ENCODE results near the gene CSF3. TPM values are rescaled to one million over a fixed set of nuclear protein-coding genes. Genes with fewer than 3 reads are reported as not detected.

Gene CSF3
- total and polyA plus RNA-seq, 4 donors: not detected

DNA sequence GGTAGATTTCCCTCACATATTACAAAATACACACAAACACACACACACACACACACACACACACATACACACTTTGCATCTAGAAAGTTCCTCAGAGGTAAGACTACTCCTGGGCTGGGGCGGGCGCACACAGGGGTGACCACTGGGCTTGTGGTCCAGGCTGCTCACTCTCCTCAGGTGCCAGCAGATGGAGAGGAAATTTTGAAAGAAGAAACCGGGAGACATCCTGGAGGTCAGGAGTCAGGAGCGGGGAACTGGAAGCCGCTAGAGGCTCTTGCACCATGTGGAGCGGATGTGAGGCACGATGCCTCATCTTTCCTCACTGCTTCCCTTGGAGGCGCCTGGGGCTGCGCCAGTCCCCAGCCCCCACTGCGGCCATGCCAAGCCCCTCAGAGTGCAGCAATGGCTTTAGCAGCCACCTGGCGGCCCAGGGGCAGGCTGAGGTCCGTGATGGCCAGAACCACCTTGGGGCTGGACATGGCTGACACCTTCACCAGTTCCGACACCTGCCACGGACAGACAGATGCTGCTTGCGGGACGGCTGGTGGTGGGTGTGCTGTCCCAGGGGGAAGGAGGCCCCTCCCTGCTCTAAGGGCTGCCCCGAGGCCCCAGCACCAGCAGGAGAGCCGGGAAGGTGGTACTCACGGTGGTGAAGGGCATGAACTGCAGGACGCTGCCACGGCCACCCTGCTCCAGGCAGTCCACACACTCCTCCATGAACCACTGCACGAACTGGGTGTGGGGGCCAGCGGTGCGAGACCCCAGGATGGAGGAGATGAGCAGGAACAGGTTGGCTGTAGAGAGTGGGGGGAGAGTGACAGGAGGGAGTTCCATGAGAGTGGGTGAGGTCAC is 4.1 kb downstream of the CSF3 start:
- H3K9ac ChIP-seq (ENCODE audit: low read depth in 1 of 2, low read length in 2 of 2): no peak overlapping the region
- DNase-seq (ENCODE audit: low spot score): no peak
- no peak for TF ChIP-seq EGR1 (IDR thresholded peaks at IDR 0.05; ENCODE audit: low read depth in 2 of 2)
- TF ChIP-seq HNF4G (IDR thresholded peaks at IDR 0.05): no peak
- TF ChIP-seq SP1 (IDR thresholded peaks at IDR 0.05): no peak
- no peak for TF ChIP-seq JUND (IDR thresholded peaks at IDR 0.05)
- TF ChIP-seq GABPA (IDR thresholded peaks at IDR 0.05 in 1 of 2, conservative IDR thresholded peaks at IDR 0.05 in 1 of 2): no peak
- TF ChIP-seq TAF1 (conservative IDR thresholded peaks at IDR 0.05): no peak
- TF ChIP-seq, protein P1, sequence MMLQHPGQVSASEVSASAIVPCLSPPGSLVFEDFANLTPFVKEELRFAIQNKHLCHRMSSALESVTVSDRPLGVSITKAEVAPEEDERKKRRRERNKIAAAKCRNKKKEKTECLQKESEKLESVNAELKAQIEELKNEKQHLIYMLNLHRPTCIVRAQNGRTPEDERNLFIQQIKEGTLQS (IDR thresholded peaks at IDR 0.05): no peak
- no peak for TF ChIP-seq REST (IDR thresholded peaks at IDR 0.05)
- no peak for TF ChIP-seq FOXA1 (IDR thresholded peaks at IDR 0.05)
- H3K27me3 ChIP-seq (ENCODE audit: control insufficient read depth in 4 of 4, insufficient read depth in 4 of 4, low read length in 3 of 4): no peaks in the 10 kb centered on the region
- peaks cover 0 to 23% (median 11%) of the 10 kb centered on the region in 4 donors for H3K36me3 ChIP-seq (ENCODE audit: control insufficient read depth in 4 of 4, insufficient read depth in 3 of 4, low read depth in 1 of 4, low read length in 3 of 4)
- peaks cover 0 to 13% (median under 1%) of the 10 kb centered on the region in 4 donors for H3K4me1 ChIP-seq (ENCODE audit: control insufficient read depth in 4 of 4, insufficient read depth in 4 of 4, low read length in 3 of 4)
- H3K9me3 ChIP-seq (ENCODE audit: control insufficient read depth in 4 of 4, low read length in 3 of 4): no peaks in the 10 kb centered on the region
- WGBS: 89% methylated on average over 24 of the region's 24 CpGs
- no peak overlapping the region for H3K4me3 ChIP-seq (ENCODE audit: low read depth in 1 of 3, low read length in 3 of 3)
- H3K27ac ChIP-seq (ENCODE audit: low read depth in 1 of 2, low read length in 2 of 2): no peak overlapping the region

DNA sequence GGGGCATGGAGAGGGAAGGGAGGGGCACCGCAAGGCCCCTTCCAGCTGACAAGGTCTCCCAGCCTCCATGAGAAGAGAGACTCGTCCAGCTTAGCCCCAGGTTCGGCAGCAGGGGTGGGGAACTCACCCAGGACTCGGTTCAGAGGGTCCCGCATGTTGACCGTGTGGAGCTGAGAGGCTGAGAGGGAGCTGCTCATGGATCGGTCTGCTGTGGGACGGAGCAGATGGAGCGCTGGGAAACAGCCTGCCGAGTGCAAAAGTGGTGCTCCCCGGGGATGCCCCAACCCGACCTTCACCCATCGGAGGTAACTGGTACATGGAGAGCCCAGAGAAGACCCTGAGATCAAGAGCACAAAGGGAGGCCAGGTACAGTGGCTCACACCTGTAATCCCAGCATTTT is 4.9 kb downstream of the CSF3 start:
- Histone ChIP-seq H3K36me3 (ENCODE audit: control insufficient read depth in 4 of 4, insufficient read depth in 3 of 4, low read depth in 1 of 4, low read length in 3 of 4) (peaks cover 0 to 27% (median 11%) of the 10 kb centered on the region in 4 donors), H3K9me3 (ENCODE audit: control insufficient read depth in 4 of 4, low read length in 3 of 4) (no peaks in the 10 kb centered on the region), H3K4me1 (ENCODE audit: control insufficient read depth in 4 of 4, insufficient read depth in 4 of 4, low read length in 3 of 4) (peaks cover 0 to 13% (median under 1%) of the 10 kb centered on the region in 4 donors), H3K4me3 (ENCODE audit: low read depth in 1 of 3, low read length in 3 of 3) (no peak overlapping the region), H3K27ac (ENCODE audit: low read depth in 1 of 2, low read length in 2 of 2) (no peak overlapping the region), H3K9ac (ENCODE audit: low read depth in 1 of 2, low read length in 2 of 2) (no peak overlapping the region), H3K27me3 (ENCODE audit: control insufficient read depth in 4 of 4, insufficient read depth in 4 of 4, low read length in 3 of 4) (no peaks in the 10 kb centered on the region)
- WGBS: 97% methylated on average over 13 of the region's 13 CpGs
- no peak for DNase-seq (ENCODE audit: low spot score)
- TF ChIP-seq YY1 (IDR thresholded peaks at IDR 0.05): no peak
- TF ChIP-seq NR2F2 (IDR thresholded peaks at IDR 0.05): no peak
- no peak for TF ChIP-seq HNF4A (conservative IDR thresholded peaks at IDR 0.05)
- TF ChIP-seq FOXA2 (IDR thresholded peaks at IDR 0.05): no peak
- TF ChIP-seq RAD21 (IDR thresholded peaks at IDR 0.05): no peak
- TF ChIP-seq JUND (IDR thresholded peaks at IDR 0.05): no peak
- TF ChIP-seq, protein P1 (IDR thresholded peaks at IDR 0.05): no peak
- no peak for TF ChIP-seq ZBTB33 (IDR thresholded peaks at IDR 0.05)
- no peak for TF ChIP-seq EGR1 (IDR thresholded peaks at IDR 0.05; ENCODE audit: low read depth in 2 of 2)
- no peak for TF ChIP-seq FOXA1 (IDR thresholded peaks at IDR 0.05)
- TF ChIP-seq RXRA (IDR thresholded peaks at IDR 0.05): no peak
- no peak for TF ChIP-seq REST (IDR thresholded peaks at IDR 0.05)
- TF ChIP-seq SP1 (IDR thresholded peaks at IDR 0.05): no peak
- TF ChIP-seq, protein P2, sequence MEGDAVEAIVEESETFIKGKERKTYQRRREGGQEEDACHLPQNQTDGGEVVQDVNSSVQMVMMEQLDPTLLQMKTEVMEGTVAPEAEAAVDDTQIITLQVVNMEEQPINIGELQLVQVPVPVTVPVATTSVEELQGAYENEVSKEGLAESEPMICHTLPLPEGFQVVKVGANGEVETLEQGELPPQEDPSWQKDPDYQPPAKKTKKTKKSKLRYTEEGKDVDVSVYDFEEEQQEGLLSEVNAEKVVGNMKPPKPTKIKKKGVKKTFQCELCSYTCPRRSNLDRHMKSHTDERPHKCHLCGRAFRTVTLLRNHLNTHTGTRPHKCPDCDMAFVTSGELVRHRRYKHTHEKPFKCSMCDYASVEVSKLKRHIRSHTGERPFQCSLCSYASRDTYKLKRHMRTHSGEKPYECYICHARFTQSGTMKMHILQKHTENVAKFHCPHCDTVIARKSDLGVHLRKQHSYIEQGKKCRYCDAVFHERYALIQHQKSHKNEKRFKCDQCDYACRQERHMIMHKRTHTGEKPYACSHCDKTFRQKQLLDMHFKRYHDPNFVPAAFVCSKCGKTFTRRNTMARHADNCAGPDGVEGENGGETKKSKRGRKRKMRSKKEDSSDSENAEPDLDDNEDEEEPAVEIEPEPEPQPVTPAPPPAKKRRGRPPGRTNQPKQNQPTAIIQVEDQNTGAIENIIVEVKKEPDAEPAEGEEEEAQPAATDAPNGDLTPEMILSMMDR (IDR thresholded peaks at IDR 0.05; ENCODE audit: low read depth, low read length, missing input control): no peak
- TF ChIP-seq HNF4G (IDR thresholded peaks at IDR 0.05): no peak
- no peak for TF ChIP-seq TAF1 (conservative IDR thresholded peaks at IDR 0.05)
- TF ChIP-seq GABPA (IDR thresholded peaks at IDR 0.05 in 1 of 2, conservative IDR thresholded peaks at IDR 0.05 in 1 of 2): no peak
- TF ChIP-seq, protein P3, sequence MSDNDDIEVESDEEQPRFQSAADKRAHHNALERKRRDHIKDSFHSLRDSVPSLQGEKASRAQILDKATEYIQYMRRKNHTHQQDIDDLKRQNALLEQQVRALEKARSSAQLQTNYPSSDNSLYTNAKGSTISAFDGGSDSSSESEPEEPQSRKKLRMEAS (IDR thresholded peaks at IDR 0.05): no peak

Measured in liver (tissue), 9 donors.